OCI-LY3 (cell line): ENCODE measurements around the gene TMCC1.

ENCODE experiments used
- H2AFZ ChIP-seq: fragments of 200-600, 300-600 bp; shearing (Covaris generic); 2 replicates; pipeline ENCODE4 v1.6.0; 2014; ENCODE audit warnings: antibody characterized with exemption, low read depth, low read length
- H3K27ac ChIP-seq: fragments of 200-600, 300-600 bp; sonication (generic); 2 replicates; pipeline ENCODE4 v1.5.1; 2014; ENCODE audit warnings: mild to moderate bottlenecking, low read length, moderate library complexity, mixed read lengths
- H3K27me3 ChIP-seq: fragments of 200-600, 300-600 bp; sonication (generic); 2 replicates; pipeline ENCODE4 v1.6.1; 2014; ENCODE audit warnings: low read depth, low read length, mixed read lengths
- H3K36me3 ChIP-seq: fragments of 200-600, 300-600 bp; sonication (generic); replicated peaks from 2 replicates; pipeline ENCODE3; 2014; ENCODE audit warnings: low read depth, low read length, mixed read lengths
- H3K4me1 ChIP-seq: fragments of 300-600, 200-600 bp; sonication (generic); 2 replicates; pipeline ENCODE4 v1.6.1; 2014; ENCODE audit warnings: low read length, mixed read lengths
- H3K4me2 ChIP-seq: fragments of 200-600, 300-600 bp; sonication (generic); 2 replicates; pipeline ENCODE4 v1.6.1; 2014; ENCODE audit warnings: low read length, mixed read lengths
- H3K4me3 ChIP-seq: fragments of 300-600, 200-600 bp; sonication (generic); 2 replicates; pipeline ENCODE4 v1.5.1; 2014; ENCODE audit warnings: antibody characterized with exemption, mild to moderate bottlenecking, low read length, moderate library complexity
- H3K79me2 ChIP-seq: fragments of 300-600, 200-600 bp; shearing (Covaris generic); 2 replicates; pipeline ENCODE4 v1.6.1; 2014; ENCODE audit warnings: mild to moderate bottlenecking, low read length, mixed read lengths
- H3K9ac ChIP-seq: fragments of 300-600, 200-600 bp; shearing (Covaris generic); 2 replicates; pipeline ENCODE4 v1.6.0; 2014; ENCODE audit warnings: mild to moderate bottlenecking, low read length, moderate library complexity
- H3K9me3 ChIP-seq: fragments of 200-600, 300-600 bp; shearing (Covaris generic); 2 replicates; pipeline ENCODE4 v1.6.1; 2014; ENCODE audit warnings: low read length, mixed read lengths; ENCODE audit not compliant: insufficient read depth
- H4K20me1 ChIP-seq: fragments of 200-600, 300-600 bp; sonication (generic); 2 replicates; pipeline ENCODE4 v1.6.1; 2016; ENCODE audit warnings: low read length, mixed read lengths; ENCODE audit not compliant: insufficient read depth
- EZH2phosphoT487 ChIP-seq: fragments of 200-600 bp; shearing (Covaris generic); IDR thresholded peaks from 2 replicates; pipeline ENCODE4 v1.6.1; 2018; ENCODE audit warnings: antibody characterized with exemption, mixed run types, low read depth
- TF ChIP-seq, protein P1 (sequence below): fragments of 200-600, 300-600 bp; sonication (generic); IDR thresholded peaks from 2 replicates; pipeline ENCODE4 v1.5.1; 2014; ENCODE audit warnings: antibody characterized with exemption, low read length, low read depth

TMCC1 gene

DNA sequence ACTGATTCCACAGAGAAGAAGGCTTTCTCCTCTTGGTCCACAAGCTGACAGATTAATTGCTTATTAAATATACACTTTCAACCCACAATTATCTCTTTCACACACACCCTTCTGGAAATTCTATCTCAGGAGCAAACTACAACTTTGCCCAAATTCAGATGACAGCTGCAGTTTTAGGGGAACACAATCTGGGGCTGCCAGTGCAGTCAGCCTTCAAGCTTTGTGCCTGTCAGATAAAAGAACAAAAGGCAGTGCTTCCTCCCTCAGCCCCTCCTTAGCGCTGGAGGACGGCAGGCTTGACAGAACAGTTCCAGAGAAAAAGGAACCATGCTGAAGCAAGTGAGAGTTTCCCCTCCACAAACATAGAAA is 99.6 kb downstream of the TMCC1 start:
- TF ChIP-seq, protein P1, sequence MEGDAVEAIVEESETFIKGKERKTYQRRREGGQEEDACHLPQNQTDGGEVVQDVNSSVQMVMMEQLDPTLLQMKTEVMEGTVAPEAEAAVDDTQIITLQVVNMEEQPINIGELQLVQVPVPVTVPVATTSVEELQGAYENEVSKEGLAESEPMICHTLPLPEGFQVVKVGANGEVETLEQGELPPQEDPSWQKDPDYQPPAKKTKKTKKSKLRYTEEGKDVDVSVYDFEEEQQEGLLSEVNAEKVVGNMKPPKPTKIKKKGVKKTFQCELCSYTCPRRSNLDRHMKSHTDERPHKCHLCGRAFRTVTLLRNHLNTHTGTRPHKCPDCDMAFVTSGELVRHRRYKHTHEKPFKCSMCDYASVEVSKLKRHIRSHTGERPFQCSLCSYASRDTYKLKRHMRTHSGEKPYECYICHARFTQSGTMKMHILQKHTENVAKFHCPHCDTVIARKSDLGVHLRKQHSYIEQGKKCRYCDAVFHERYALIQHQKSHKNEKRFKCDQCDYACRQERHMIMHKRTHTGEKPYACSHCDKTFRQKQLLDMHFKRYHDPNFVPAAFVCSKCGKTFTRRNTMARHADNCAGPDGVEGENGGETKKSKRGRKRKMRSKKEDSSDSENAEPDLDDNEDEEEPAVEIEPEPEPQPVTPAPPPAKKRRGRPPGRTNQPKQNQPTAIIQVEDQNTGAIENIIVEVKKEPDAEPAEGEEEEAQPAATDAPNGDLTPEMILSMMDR, result no peak
- TF ChIP-seq EZH2phosphoT487, result no peak
- no peaks in the 10 kb centered on the region for H3K27me3 ChIP-seq
- H3K9me3 ChIP-seq, result no peaks in the 10 kb centered on the region
- H3K4me1 ChIP-seq, result peaks cover 3% of the 10 kb centered on the region; the same call in 1 of the 2 replicates
- no peak overlapping the region for H3K9ac ChIP-seq
- H3K4me2 ChIP-seq, result no peak overlapping the region
- H4K20me1 ChIP-seq, result no peaks in the 10 kb centered on the region; the same call in 1 of the 2 replicates
- no peak overlapping the region for H3K4me3 ChIP-seq
- H3K79me2 ChIP-seq, result no peaks in the 10 kb centered on the region
- H2AFZ ChIP-seq, result no peak overlapping the region
- no peaks in the 10 kb centered on the region for H3K36me3 ChIP-seq
- no peak overlapping the region for H3K27ac ChIP-seq

DNA sequence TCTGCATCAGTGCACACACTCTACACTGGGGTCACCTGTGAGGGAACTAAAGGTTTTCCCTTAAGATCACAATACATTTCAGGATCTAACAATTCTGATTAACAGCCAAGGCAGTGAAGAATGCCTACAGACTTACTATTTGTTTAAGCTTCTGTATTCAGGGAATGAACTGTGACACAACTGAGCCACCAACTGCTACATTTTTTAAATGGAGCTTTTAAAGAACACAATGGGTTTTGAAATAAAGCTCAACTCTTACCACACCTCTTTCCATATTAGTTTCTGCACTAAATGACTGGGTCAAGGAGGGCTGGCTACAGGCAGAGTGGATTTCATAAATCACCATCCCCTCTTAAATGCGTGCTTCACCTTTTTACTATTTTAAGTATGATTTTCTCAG is 100.2 kb downstream of the TMCC1 start:
- TF ChIP-seq, protein P1, result no peak
- no peak overlapping the region for H3K9ac ChIP-seq
- H3K4me1 ChIP-seq, result peaks cover 3% of the 10 kb centered on the region; the same call in 1 of the 2 replicates
- no peaks in the 10 kb centered on the region; the same call in 1 of the 2 replicates for H4K20me1 ChIP-seq
- no peak overlapping the region for H3K27ac ChIP-seq
- H3K36me3 ChIP-seq, result no peaks in the 10 kb centered on the region
- no peaks in the 10 kb centered on the region for H3K79me2 ChIP-seq
- H3K4me2 ChIP-seq, result no peak overlapping the region
- H2AFZ ChIP-seq, result no peak overlapping the region
- no peaks in the 10 kb centered on the region for H3K9me3 ChIP-seq
- no peak overlapping the region for H3K4me3 ChIP-seq
- H3K27me3 ChIP-seq, result no peaks in the 10 kb centered on the region

DNA sequence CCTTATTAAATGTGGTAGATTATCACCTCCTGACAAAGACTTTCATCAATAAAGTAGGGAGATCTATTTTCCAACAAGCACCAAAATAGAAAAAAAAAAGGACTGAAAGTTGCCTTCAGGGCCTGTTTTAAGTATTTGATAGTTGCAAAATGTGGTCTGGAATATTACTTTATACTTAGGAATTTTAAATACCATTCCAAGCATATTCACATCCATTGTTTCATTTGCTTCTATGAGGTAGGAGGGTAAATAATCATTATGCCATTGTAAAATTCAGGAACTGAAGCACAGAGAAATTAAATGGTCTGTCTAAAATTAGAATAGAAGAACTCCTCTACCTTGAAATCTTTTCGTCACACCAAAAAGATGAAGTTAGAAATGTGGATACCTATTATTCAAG is 110.0 kb downstream of the TMCC1 start:
- Histone ChIP-seq H4K20me1 (no peaks in the 10 kb centered on the region), H3K9ac (no peak overlapping the region), H3K9me3 (no peaks in the 10 kb centered on the region), H3K4me3 (no peak overlapping the region), H2AFZ (no peak overlapping the region), H3K79me2 (no peaks in the 10 kb centered on the region), H3K4me1 (no peaks in the 10 kb centered on the region), H3K4me2 (no peak overlapping the region), H3K27ac (no peak overlapping the region), H3K36me3 (peaks cover 3% of the 10 kb centered on the region), H3K27me3 (no peaks in the 10 kb centered on the region)
- TF ChIP-seq EZH2phosphoT487, result no peak
- TF ChIP-seq, protein P1, result no peak

DNA sequence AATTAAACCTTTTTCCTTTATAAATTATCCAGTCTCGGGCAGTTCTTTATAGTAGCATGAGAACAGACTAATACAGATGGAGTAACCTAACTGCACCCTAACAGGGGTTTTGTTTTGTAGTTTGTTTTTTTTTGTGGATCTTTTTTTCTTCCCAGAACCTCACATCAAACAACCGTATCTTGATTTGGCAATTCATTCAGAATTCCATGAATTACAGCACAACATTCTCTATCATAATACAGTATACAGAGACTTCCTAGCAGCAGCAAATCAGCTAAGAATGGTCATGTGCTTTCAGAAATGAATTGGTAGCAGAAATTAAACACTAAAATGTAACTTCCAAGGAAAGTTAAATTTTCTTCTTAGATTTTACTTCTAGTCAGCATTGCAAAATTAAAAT is 114.6 kb downstream of the TMCC1 start:
- H3K9me3 ChIP-seq, result no peaks in the 10 kb centered on the region
- no peak overlapping the region for H3K4me3 ChIP-seq
- H3K27me3 ChIP-seq, result no peaks in the 10 kb centered on the region
- no peak overlapping the region for H2AFZ ChIP-seq
- peaks cover 8% of the 10 kb centered on the region for H3K36me3 ChIP-seq
- H3K27ac ChIP-seq, result no peak overlapping the region
- H3K4me2 ChIP-seq, result no peak overlapping the region
- no peak for TF ChIP-seq EZH2phosphoT487
- TF ChIP-seq, protein P1, result no peak
- no peaks in the 10 kb centered on the region for H4K20me1 ChIP-seq
- H3K9ac ChIP-seq, result no peak overlapping the region
- H3K4me1 ChIP-seq, result peaks cover 7% of the 10 kb centered on the region
- H3K79me2 ChIP-seq, result no peaks in the 10 kb centered on the region
